Measurements from ENCODE around the gene TIGD6. TPM values are rescaled to one million over a fixed set of nuclear protein-coding genes. Genes with fewer than 3 reads are reported as not detected.
A peak's percentile ranks its signal among the peaks of the same experiment; 100 is the strongest.
"Not testable (repeated sequence)": the region's sequence is repeated elsewhere in the genome, so short reads cannot be mapped to it uniquely, and the experiment has no call there.

Gene TIGD6
- total RNA-seq, 4 donors from 2014 or later: 6.4 to 7.9 (median 6.7) TPM

DNA sequence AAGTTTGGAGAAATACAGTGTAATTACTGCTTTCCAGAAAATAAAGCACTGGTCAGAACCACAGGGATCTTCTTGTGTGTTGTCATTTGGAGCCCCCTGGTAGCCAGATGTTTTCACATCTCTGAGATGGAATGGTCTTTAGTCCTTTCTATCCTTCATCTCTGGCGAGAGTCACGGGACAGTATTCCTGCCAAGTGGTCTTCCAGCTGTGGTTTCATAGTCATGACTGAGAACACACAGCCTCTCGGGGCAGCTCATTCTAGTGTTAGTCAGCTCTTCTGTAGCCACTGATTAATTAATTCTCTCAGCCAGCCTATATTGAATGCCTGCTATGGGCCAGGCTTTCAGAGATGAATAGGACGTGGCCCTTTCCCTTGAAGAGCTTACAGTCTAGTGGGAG, 34.2 kb upstream of the TIGD6 start:
- DNase-seq: no peak
- 91 to 92% methylated on average over 4 of the region's 4 CpGs for WGBS, 2 donors
- Histone ChIP-seq H3K9me3 (no peaks in the 10 kb centered on the region), H3K4me1 (peaks cover 0 to 7% of the 10 kb centered on the region in 2 donors), H3K4me3 (replicated peaks in 1 of 3) (no peak overlapping the region), H3K27ac (no peak overlapping the region), H3K27me3 (no peaks in the 10 kb centered on the region), H3K36me3 (peaks cover 65 to 82% of the 10 kb centered on the region in 2 donors)
- intact Hi-C loops (cut with DNase I): no loop called here
- TF ChIP-seq, protein P1, sequence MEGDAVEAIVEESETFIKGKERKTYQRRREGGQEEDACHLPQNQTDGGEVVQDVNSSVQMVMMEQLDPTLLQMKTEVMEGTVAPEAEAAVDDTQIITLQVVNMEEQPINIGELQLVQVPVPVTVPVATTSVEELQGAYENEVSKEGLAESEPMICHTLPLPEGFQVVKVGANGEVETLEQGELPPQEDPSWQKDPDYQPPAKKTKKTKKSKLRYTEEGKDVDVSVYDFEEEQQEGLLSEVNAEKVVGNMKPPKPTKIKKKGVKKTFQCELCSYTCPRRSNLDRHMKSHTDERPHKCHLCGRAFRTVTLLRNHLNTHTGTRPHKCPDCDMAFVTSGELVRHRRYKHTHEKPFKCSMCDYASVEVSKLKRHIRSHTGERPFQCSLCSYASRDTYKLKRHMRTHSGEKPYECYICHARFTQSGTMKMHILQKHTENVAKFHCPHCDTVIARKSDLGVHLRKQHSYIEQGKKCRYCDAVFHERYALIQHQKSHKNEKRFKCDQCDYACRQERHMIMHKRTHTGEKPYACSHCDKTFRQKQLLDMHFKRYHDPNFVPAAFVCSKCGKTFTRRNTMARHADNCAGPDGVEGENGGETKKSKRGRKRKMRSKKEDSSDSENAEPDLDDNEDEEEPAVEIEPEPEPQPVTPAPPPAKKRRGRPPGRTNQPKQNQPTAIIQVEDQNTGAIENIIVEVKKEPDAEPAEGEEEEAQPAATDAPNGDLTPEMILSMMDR (IDR thresholded peaks at IDR 0.05): no peak
- no peak for TF ChIP-seq POLR2A (IDR thresholded peaks at IDR 0.05)

DNA sequence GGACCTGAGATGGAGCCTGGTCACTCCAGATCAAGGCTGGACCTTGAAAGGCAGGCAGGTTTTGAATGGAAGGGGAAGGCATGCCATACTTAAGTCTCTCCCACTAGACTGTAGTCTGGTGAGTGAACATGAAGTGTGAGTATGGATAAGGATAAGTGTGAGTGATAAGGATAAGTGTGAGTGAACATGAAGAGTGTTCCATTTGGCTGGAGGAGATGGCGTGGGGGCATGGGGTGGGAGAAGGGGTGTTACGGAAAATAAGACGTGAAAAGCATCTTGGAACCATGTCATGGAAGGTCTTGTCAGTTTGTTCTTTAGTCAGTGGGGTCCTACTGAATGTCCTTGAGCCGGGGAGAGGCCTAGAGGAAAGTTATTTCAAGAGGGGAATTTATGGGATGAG, 32.9 kb upstream of the TIGD6 start:
- Histone ChIP-seq H3K9me3 (no peaks in the 10 kb centered on the region), H3K27ac (no peak overlapping the region), H3K27me3 (no peaks in the 10 kb centered on the region), H3K36me3 (peaks cover 66 to 70% of the 10 kb centered on the region in 2 donors), H3K4me1 (peaks cover 0 to 7% of the 10 kb centered on the region in 2 donors), H3K4me3 (replicated peaks in 1 of 3) (no peak overlapping the region)
- TF ChIP-seq POLR2A (IDR thresholded peaks at IDR 0.05): no peak
- TF ChIP-seq, protein P1 (IDR thresholded peaks at IDR 0.05): no peak
- 95% methylated on average over 4 of the region's 4 CpGs for WGBS, 2 donors
- no peak for DNase-seq
- intact Hi-C loops (cut with DNase I): no loop called here

DNA sequence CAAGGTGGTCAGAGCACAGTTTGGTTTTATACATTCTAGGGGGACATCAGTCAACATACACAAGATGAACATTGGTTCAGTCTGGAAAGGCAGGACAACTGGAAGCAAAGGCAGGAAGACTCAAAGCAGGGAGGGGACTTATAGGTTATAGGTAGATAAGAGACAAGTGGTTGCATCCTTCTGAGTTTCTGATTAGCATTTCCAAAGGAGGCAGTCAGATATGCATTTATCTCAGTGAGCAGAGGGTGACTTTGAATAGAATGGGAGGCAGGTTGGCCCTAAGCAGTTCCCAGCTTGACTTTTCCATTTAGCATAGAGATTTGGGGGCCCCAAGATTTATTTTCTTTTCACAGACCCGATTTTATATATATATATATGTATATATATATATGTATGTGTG, 27.6 kb upstream of the TIGD6 start:
- WGBS, 2 donors: 76 to 86% methylated on average over 1 of the region's 1 CpG
- H3K27me3 ChIP-seq; DNase-seq; H3K9me3 ChIP-seq; H3K27ac ChIP-seq; intact Hi-C loops (cut with DNase I); H3K4me3 ChIP-seq (replicated peaks in 1 of 3): not testable (repeated sequence)
- Histone ChIP-seq H3K36me3 (peaks cover 46 to 61% of the 10 kb centered on the region in 2 donors), H3K4me1 (peaks cover 3 to 13% of the 10 kb centered on the region in 2 donors)

DNA sequence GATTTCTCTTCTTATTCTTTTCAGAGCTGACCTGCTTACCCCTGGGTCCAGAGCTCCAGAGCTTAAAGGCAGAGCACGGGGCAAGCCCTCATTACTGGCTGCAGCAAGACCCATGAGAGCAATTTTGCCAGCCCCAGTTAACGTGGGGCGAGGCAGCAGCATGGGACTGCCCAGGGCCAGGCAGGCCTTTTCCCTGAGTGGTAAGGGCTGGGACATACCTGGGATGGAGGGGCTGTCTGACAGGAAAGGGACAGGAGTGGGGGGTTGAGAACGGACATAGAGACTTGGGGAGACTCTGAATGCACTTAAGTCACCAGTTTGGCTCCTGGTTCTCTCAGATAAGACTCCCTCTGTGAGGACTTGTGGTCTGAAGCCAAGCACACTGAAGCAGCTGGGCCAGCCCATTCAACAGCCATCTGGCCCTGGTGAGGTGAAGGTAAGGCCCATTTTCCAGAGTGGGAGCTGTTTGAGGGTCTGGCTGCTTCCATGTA, 26.3 kb upstream of the TIGD6 start:
- Histone ChIP-seq H3K36me3 (peaks cover 35 to 50% of the 10 kb centered on the region in 2 donors), H3K27me3 (no peaks in the 10 kb centered on the region), H3K27ac (no peak overlapping the region), H3K4me1 (peaks cover 8 to 19% of the 10 kb centered on the region in 2 donors), H3K9me3 (no peaks in the 10 kb centered on the region), H3K4me3 (replicated peaks in 1 of 3) (no peak overlapping the region)
- no peak for DNase-seq
- TF ChIP-seq, protein P1 (IDR thresholded peaks at IDR 0.05): no peak
- WGBS, 2 donors: 87 to 94% methylated on average over 4 of the region's 4 CpGs
- intact Hi-C loops (cut with DNase I): no loop called here

DNA sequence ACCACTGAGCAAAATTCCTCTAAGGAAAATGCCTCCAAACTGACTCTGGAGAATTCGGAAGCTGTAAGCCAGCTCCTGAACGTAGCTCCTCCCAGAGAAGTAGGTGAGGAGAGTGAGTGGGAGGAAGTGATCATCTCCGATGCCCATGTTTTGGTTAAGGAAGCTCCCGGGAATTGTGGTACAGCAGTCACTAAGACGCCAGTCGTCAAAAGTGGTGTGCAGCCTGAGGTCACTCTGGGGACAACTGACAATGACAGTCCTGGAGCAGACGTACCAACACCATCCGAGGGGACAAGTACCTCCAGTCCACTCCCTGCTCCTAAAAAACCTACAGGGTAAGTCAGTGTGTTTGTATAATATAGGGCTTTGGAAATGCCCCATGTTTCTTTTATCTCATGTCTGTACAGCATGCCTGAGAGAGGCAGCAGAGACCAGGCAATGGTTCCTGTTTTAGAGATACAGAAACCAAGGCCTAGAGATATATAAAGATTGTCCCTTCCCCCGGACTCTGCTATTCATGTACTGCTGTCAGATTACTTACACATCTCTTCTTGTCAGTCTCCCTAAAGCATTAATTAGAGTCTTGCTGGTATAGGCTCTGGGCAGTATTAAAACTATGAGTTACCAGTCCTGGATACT, 24.0 kb upstream of the TIGD6 start:
- H3K27ac ChIP-seq: peak overlapping the region in 2 of 3 donors; percentile 37 to 73
- peaks cover 29% of the 10 kb centered on the region in 2 donors for H3K36me3 ChIP-seq

More for the DNA sequence above, 24.0 kb upstream of the TIGD6 start:
- intact Hi-C loops (cut with DNase I): no loop called here
- no peaks in the 10 kb centered on the region for H3K27me3 ChIP-seq
- peaks cover 25 to 34% of the 10 kb centered on the region in 2 donors for H3K4me1 ChIP-seq
- no peak overlapping the region for H3K4me3 ChIP-seq (replicated peaks in 1 of 3)
- TF ChIP-seq POLR2A (IDR thresholded peaks at IDR 0.05): no peak
- TF ChIP-seq, protein P1 (IDR thresholded peaks at IDR 0.05): no peak
- 70 to 79% methylated on average over 8 to 9 of the region's 9 CpGs for WGBS, 2 donors
- DNase-seq: no peak
- H3K9me3 ChIP-seq: no peaks in the 10 kb centered on the region

Data from thyroid gland (tissue), 4 donors.